Forelimb muscle (tissue), 1 donor: ENCODE results near the gene SORCS2. TPM values are rescaled to one million over a fixed set of nuclear protein-coding genes. Genes with fewer than 3 reads are reported as not detected.

ENCODE experiments used
- DNase-seq: peaks from one replicate; pipeline ENCODE4 v3.0.0-alpha.2; 2013; ENCODE audit warnings: low read depth
- polyA plus RNA-seq: library from polyadenylated mRNA; unstranded; fragments of 120-200 nt; gene quantifications from one replicate; pipeline ENCODE4 v1.2.1, GENCODE V29; 2013; ENCODE audit not compliant: insufficient read length

SORCS2 gene
- polyA plus RNA-seq, 1 donor = 8.8 TPM

GRCh38 chr4:7723625-7724024, 531.3 kb downstream of the SORCS2 start:
- no peak for DNase-seq

- DNase-seq = no peak
Observed at GRCh38 chr4:7725951-7726350, 533.6 kb downstream of the SORCS2 start.

- DNase-seq = no peak
Observed at GRCh38 chr4:7726665-7727413, 534.5 kb downstream of the SORCS2 start.

GRCh38 chr4:7727749-7728148, 535.4 kb downstream of the SORCS2 start:
- no peak for DNase-seq

GRCh38 chr4:7731437-7731836, 539.1 kb downstream of the SORCS2 start:
- DNase-seq = no peak

GRCh38 chr4:7732263-7732662, 539.9 kb downstream of the SORCS2 start:
- no peak for DNase-seq

GRCh38 chr4:7733201-7733600, 540.9 kb downstream of the SORCS2 start:
- no peak for DNase-seq

- no peak for DNase-seq
Observed at GRCh38 chr4:7733801-7734650, 541.7 kb downstream of the SORCS2 start.

- no peak for DNase-seq
Observed at GRCh38 chr4:7734651-7735260, 542.4 kb downstream of the SORCS2 start.

GRCh38 chr4:7735395-7735794, 543.1 kb downstream of the SORCS2 start:
- no peak for DNase-seq

GRCh38 chr4:7735961-7736360, 543.6 kb downstream of the SORCS2 start:
- DNase-seq = no peak

GRCh38 chr4:7736436-7737267, 544.3 kb downstream of the SORCS2 start:
- DNase-seq = no peak

- no peak for DNase-seq
Observed at GRCh38 chr4:7737268-7737645, 544.9 kb downstream of the SORCS2 start.

- DNase-seq = no peak
Observed at GRCh38 chr4:7737752-7738457, 545.6 kb downstream of the SORCS2 start.

GRCh38 chr4:7738458-7739076, 546.2 kb downstream of the SORCS2 start:
- DNase-seq = no peak

- DNase-seq = no peak
Observed at GRCh38 chr4:7739077-7739917, 547.0 kb downstream of the SORCS2 start.

- no peak for DNase-seq
Observed at GRCh38 chr4:7739918-7740865, 547.9 kb downstream of the SORCS2 start.

- no peak for DNase-seq
Observed at GRCh38 chr4:7740866-7741525, 548.7 kb downstream of the SORCS2 start.
